ENCODE data around the gene AURKA.

The AURKA gene

GRCh38 chr20:56423886-56424285, 31.9 kb upstream of the AURKA start:
- H3K4me2 ChIP-seq (ENCODE audit: low read depth, low read length), result no peak overlapping the region
- no peak overlapping the region for H3K27ac ChIP-seq (ENCODE audit: low read length)
- no peak overlapping the region for H2AFZ ChIP-seq (ENCODE audit: low read length)
- no peaks in the 10 kb centered on the region for H3K79me2 ChIP-seq (ENCODE audit: low read length)
- H3K9me2 ChIP-seq (replicated peaks; ENCODE audit: insufficient read depth, low read length), result no peaks in the 10 kb centered on the region
- no peaks in the 10 kb centered on the region for H3K9me3 ChIP-seq (replicated peaks; ENCODE audit: insufficient read depth, low read length)
- no peaks in the 10 kb centered on the region for H3K36me3 ChIP-seq (replicated peaks; ENCODE audit: insufficient read depth, low read length)
- no peaks in the 10 kb centered on the region for H4K20me1 ChIP-seq (ENCODE audit: insufficient read depth, low read length)
- H3K27me3 ChIP-seq (replicated peaks; ENCODE audit: insufficient read depth, low read length), result no peaks in the 10 kb centered on the region
- H3F3A ChIP-seq (ENCODE audit: insufficient read depth, low read length), result no peaks in the 10 kb centered on the region
- H3K4me1 ChIP-seq (ENCODE audit: low read length), result no peaks in the 10 kb centered on the region
- H3K4me3 ChIP-seq (ENCODE audit: low read length), result no peak overlapping the region
- H3K9ac ChIP-seq (ENCODE audit: low read length), result no peak overlapping the region
- TF ChIP-seq EZH2 (optimal IDR thresholded peaks at IDR 0.05; ENCODE audit: low read depth, low read length) (no peak), EZH2phosphoT487 (IDR thresholded peaks at IDR 0.05; ENCODE audit: low read length) (no peak)
- TF ChIP-seq, protein P1, sequence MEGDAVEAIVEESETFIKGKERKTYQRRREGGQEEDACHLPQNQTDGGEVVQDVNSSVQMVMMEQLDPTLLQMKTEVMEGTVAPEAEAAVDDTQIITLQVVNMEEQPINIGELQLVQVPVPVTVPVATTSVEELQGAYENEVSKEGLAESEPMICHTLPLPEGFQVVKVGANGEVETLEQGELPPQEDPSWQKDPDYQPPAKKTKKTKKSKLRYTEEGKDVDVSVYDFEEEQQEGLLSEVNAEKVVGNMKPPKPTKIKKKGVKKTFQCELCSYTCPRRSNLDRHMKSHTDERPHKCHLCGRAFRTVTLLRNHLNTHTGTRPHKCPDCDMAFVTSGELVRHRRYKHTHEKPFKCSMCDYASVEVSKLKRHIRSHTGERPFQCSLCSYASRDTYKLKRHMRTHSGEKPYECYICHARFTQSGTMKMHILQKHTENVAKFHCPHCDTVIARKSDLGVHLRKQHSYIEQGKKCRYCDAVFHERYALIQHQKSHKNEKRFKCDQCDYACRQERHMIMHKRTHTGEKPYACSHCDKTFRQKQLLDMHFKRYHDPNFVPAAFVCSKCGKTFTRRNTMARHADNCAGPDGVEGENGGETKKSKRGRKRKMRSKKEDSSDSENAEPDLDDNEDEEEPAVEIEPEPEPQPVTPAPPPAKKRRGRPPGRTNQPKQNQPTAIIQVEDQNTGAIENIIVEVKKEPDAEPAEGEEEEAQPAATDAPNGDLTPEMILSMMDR (IDR thresholded peaks at IDR 0.05; ENCODE audit: low read length), result no peak
- no peak for DNase-seq

GRCh38 chr20:56423211-56423610, 31.2 kb upstream of the AURKA start:
- no peak overlapping the region for H3K27ac ChIP-seq (ENCODE audit: low read length)
- H3F3A ChIP-seq (ENCODE audit: insufficient read depth, low read length), result no peaks in the 10 kb centered on the region
- no peaks in the 10 kb centered on the region for H3K79me2 ChIP-seq (ENCODE audit: low read length)
- no peak overlapping the region for H3K4me2 ChIP-seq (ENCODE audit: low read depth, low read length)
- no peak overlapping the region for H3K9ac ChIP-seq (ENCODE audit: low read length)
- no peaks in the 10 kb centered on the region for H3K36me3 ChIP-seq (replicated peaks; ENCODE audit: insufficient read depth, low read length)
- TF ChIP-seq, protein P1 (IDR thresholded peaks at IDR 0.05; ENCODE audit: low read length), result no peak
- TF ChIP-seq EZH2phosphoT487 (IDR thresholded peaks at IDR 0.05; ENCODE audit: low read length), result no peak
- no peak for TF ChIP-seq EZH2 (optimal IDR thresholded peaks at IDR 0.05; ENCODE audit: low read depth, low read length)
- no peaks in the 10 kb centered on the region for H3K9me3 ChIP-seq (replicated peaks; ENCODE audit: insufficient read depth, low read length)
- DNase-seq, result no peak
- no peaks in the 10 kb centered on the region for H3K4me1 ChIP-seq (ENCODE audit: low read length)
- no peak overlapping the region for H3K4me3 ChIP-seq (ENCODE audit: low read length)
- H3K9me2 ChIP-seq (replicated peaks; ENCODE audit: insufficient read depth, low read length), result no peaks in the 10 kb centered on the region
- H4K20me1 ChIP-seq (ENCODE audit: insufficient read depth, low read length), result no peaks in the 10 kb centered on the region
- no peak overlapping the region for H2AFZ ChIP-seq (ENCODE audit: low read length)
- H3K27me3 ChIP-seq (replicated peaks; ENCODE audit: insufficient read depth, low read length), result no peaks in the 10 kb centered on the region

DNA sequence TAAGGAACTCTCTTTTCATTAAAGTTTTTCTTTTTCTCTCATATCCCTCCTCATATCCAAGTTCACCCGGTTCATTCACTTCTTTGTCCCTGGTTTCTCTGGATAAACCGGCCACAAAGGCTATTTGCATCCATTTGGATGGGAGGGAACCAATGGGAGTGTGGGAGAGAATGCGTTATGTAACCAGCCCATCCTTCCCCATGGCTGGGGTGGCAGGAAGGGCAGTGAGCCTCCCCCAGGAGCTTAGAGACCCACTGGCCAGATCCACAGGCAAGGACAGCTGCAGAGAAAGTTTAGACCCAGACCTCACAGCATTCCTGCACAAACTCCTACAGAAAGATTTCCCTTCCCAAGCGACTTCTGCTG, 30.8 kb upstream of the AURKA start:
- H2AFZ ChIP-seq (ENCODE audit: low read length), result no peak overlapping the region
- no peak overlapping the region for H3K27ac ChIP-seq (ENCODE audit: low read length)
- H3F3A ChIP-seq (ENCODE audit: insufficient read depth, low read length), result no peaks in the 10 kb centered on the region
- H3K9me3 ChIP-seq (replicated peaks; ENCODE audit: insufficient read depth, low read length), result no peaks in the 10 kb centered on the region
- H3K27me3 ChIP-seq (replicated peaks; ENCODE audit: insufficient read depth, low read length), result no peaks in the 10 kb centered on the region
- no peak overlapping the region for H3K4me2 ChIP-seq (ENCODE audit: low read depth, low read length)
- no peaks in the 10 kb centered on the region for H4K20me1 ChIP-seq (ENCODE audit: insufficient read depth, low read length)
- no peak for DNase-seq
- H3K36me3 ChIP-seq (replicated peaks; ENCODE audit: insufficient read depth, low read length), result no peaks in the 10 kb centered on the region
- H3K79me2 ChIP-seq (ENCODE audit: low read length), result no peaks in the 10 kb centered on the region
- no peaks in the 10 kb centered on the region for H3K4me1 ChIP-seq (ENCODE audit: low read length)
- H3K9me2 ChIP-seq (replicated peaks; ENCODE audit: insufficient read depth, low read length), result no peaks in the 10 kb centered on the region
- no peak overlapping the region for H3K9ac ChIP-seq (ENCODE audit: low read length)
- TF ChIP-seq, protein P1 (IDR thresholded peaks at IDR 0.05; ENCODE audit: low read length), result no peak
- no peak for TF ChIP-seq EZH2phosphoT487 (IDR thresholded peaks at IDR 0.05; ENCODE audit: low read length)
- TF ChIP-seq EZH2 (optimal IDR thresholded peaks at IDR 0.05; ENCODE audit: low read depth, low read length), result no peak
- H3K4me3 ChIP-seq (ENCODE audit: low read length), result no peak overlapping the region

Measured in MM.1S (cell line).